ENCODE results near the gene AKT1. TPM values are rescaled to one million over a fixed set of nuclear protein-coding genes. Genes with fewer than 3 reads are reported as not detected.

Gene AKT1
- total RNA-seq, 4 donors from 2014 or later = 51.9 to 91.0 (median 88.7) TPM

DNA sequence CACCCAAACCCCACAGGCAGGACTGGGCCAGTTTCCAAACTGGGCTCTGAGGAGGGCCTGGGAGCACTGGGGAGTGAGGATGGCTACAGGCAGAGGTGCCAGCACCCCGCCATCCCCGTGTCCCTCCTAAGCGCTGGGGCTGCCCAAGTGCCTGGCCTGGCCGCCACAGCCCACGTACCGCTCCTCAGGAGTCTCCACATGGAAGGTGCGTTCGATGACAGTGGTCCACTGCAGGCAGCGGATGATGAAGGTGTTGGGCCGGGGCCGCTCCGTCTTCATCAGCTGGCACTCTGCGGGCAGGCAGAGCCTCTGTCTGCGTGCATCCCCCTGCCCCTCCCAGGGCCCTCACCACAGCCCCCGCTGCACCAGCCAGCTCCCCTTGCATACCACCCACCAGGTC lies 19.1 kb downstream of the AKT1 start:
- WGBS, 2 donors = 97 to 98% methylated on average over 12 to 15 of the region's 15 CpGs
- TF ChIP-seq, protein P1, sequence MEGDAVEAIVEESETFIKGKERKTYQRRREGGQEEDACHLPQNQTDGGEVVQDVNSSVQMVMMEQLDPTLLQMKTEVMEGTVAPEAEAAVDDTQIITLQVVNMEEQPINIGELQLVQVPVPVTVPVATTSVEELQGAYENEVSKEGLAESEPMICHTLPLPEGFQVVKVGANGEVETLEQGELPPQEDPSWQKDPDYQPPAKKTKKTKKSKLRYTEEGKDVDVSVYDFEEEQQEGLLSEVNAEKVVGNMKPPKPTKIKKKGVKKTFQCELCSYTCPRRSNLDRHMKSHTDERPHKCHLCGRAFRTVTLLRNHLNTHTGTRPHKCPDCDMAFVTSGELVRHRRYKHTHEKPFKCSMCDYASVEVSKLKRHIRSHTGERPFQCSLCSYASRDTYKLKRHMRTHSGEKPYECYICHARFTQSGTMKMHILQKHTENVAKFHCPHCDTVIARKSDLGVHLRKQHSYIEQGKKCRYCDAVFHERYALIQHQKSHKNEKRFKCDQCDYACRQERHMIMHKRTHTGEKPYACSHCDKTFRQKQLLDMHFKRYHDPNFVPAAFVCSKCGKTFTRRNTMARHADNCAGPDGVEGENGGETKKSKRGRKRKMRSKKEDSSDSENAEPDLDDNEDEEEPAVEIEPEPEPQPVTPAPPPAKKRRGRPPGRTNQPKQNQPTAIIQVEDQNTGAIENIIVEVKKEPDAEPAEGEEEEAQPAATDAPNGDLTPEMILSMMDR (IDR thresholded peaks at IDR 0.05) = no peak
- no peak for TF ChIP-seq POLR2A (IDR thresholded peaks at IDR 0.05)
- H3K4me3 ChIP-seq (ENCODE audit: low read depth, poor library complexity, severe bottlenecking) = no peak overlapping the region
- DNase-seq (ENCODE audit: low spot score in 2 of 2) = no peak
- intact Hi-C loops (cut with DNase I; ENCODE audit: low total_unique reads) = no loop called here

GRCh38 chr14:104775073-104775489 lies 20.5 kb downstream of the AKT1 start:
- intact Hi-C loops (cut with DNase I; ENCODE audit: low total_unique reads) = no loop called here
- TF ChIP-seq, protein P1 (IDR thresholded peaks at IDR 0.05) = no peak
- TF ChIP-seq POLR2A (IDR thresholded peaks at IDR 0.05) = no peak
- H3K4me3 ChIP-seq (ENCODE audit: low read depth, poor library complexity, severe bottlenecking) = no peak overlapping the region
- no peak for DNase-seq (ENCODE audit: low spot score in 2 of 2)
- 92 to 93% methylated on average over 13 of the region's 13 CpGs for WGBS, 2 donors

GRCh38 chr14:104774453-104775072 lies 21.0 kb downstream of the AKT1 start:
- 77 to 83% methylated on average over 14 to 17 of the region's 20 CpGs for WGBS, 2 donors
- intact Hi-C loops (cut with DNase I; ENCODE audit: low total_unique reads) = loop anchor here (5.0 kb wide), 1 partner anchor 48 kb away; no protein-coding TSS in a partner anchor
- no peak for DNase-seq (ENCODE audit: low spot score in 2 of 2)
- no peak overlapping the region for H3K4me3 ChIP-seq (ENCODE audit: low read depth, poor library complexity, severe bottlenecking)
- TF ChIP-seq, protein P1 (IDR thresholded peaks at IDR 0.05) = no peak
- no peak for TF ChIP-seq POLR2A (IDR thresholded peaks at IDR 0.05)

- no peak overlapping the region for H3K4me3 ChIP-seq (ENCODE audit: low read depth, poor library complexity, severe bottlenecking)
- no peak for TF ChIP-seq POLR2A (IDR thresholded peaks at IDR 0.05)
- TF ChIP-seq, protein P1 (IDR thresholded peaks at IDR 0.05) = no peak
- 87 to 90% methylated on average over 39 to 40 of the region's 46 CpGs for WGBS, 2 donors
- intact Hi-C loops (cut with DNase I; ENCODE audit: low total_unique reads) = loop anchor here (5.0 kb wide), 1 partner anchor 49 kb away; no protein-coding TSS in a partner anchor
- no peak for DNase-seq (ENCODE audit: low spot score in 2 of 2)
Observed at GRCh38 chr14:104773505-104774452, 21.8 kb downstream of the AKT1 start.

DNA sequence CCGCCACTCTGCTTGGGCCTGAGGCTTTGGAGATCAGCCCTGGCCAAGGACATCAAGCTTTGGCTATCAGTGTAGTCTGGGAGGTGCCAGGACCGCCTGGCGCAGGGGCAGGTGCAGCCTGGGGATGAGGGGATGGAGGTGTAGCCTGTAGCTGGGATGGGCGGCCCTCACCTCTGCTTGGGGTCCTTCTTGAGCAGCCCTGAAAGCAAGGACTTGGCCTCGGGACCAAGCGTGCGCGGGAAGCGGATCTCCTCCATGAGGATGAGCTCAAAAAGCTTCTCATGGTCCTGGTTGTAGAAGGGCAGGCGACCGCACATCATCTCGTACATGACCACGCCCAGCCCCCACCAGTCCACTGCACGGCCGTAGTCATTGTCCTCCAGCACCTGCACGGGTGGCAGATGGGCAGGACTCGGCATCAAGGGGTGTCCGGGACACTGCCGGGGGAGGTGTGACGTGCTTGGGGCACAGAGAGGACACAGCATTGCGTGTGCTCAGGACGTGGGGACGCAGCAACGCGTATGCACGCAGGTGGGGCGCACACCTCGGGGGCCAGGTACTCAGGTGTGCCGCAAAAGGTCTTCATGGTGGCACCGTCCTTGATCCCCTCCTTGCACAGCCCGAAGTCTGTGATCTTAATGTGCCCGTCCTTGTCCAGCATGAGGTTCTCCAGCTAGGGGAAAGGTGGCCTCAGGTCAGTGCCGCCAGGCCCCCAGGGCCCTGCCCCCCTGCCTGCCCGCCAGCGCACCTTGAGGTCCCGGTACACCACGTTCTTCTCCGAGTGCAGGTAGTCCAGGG lies 22.6 kb downstream of the AKT1 start:
- TF ChIP-seq POLR2A (IDR thresholded peaks at IDR 0.05) = no peak
- TF ChIP-seq, protein P1 (IDR thresholded peaks at IDR 0.05) = no peak
- WGBS, 2 donors = 92 to 94% methylated on average over 37 to 38 of the region's 38 CpGs
- no peak overlapping the region for H3K4me3 ChIP-seq (ENCODE audit: low read depth, poor library complexity, severe bottlenecking)
- DNase-seq (ENCODE audit: low spot score in 2 of 2) = no peak
- intact Hi-C loops (cut with DNase I; ENCODE audit: low total_unique reads) = loop anchor here (5.0 kb wide), 1 partner anchor 49 kb away; no protein-coding TSS in a partner anchor
